Tibial artery (tissue), 4 donors: Measurements from ENCODE around the gene AIP.

Experiments used
- DNase-seq, 2 donors: peaks; one replicate each; pipeline ENCODE4 v3.0.0-alpha.2; 2019
- H3K27ac ChIP-seq, 2 donors: fragments of 200-600 bp; sonication (generic) in 1 of 2; 1 replicate in 1 of 2; 2 replicates in 1 of 2; pipeline ENCODE4 v1.5.1; 2018 to 2019; ENCODE audit warnings: mild to moderate bottlenecking in 1 of 2
- H3K27me3 ChIP-seq, 2 donors: fragments of 200-600 bp; sonication (generic) in 1 of 2; one replicate each; pipeline versions ENCODE4 v1.5.1 to v1.6.0; 2016 to 2019
- H3K36me3 ChIP-seq, 3 donors: fragments of 200-600 bp; sonication (generic) in 2 of 3; one replicate each; pipeline ENCODE4 v1.5.1; 2016 to 2019; ENCODE audit warnings: mild to moderate bottlenecking in 2 of 3
- H3K4me1 ChIP-seq, 4 donors: fragments of 200-600 bp; sonication (generic) in 2 of 4; 1 replicate in 3 of 4; 2 replicates in 1 of 4; pipeline ENCODE4 v1.5.1; 2016 to 2019
- H3K4me3 ChIP-seq, 2 donors: fragments of 200-600 bp; sonication (generic) in 1 of 2; 1 replicate in 1 of 2; 2 replicates in 1 of 2; pipeline ENCODE4 v1.5.1; 2018 to 2019; ENCODE audit warnings: mild to moderate bottlenecking in 2 of 2
- H3K9me3 ChIP-seq, 3 donors: fragments of 200-600 bp; sonication (generic) in 1 of 3; one replicate each; pipeline ENCODE4 v1.5.1; 2016 to 2019
- CTCF ChIP-seq, 2 experiments: fragments of 200-600 bp in 1 of 2; fragments of 450-650 bp in 1 of 2; IDR thresholded peaks; one replicate each; pipeline ENCODE4 v1.5.1; 2017 to 2019; ENCODE audit warnings: antibody characterized with exemption in 2 of 2, mild to moderate bottlenecking in 1 of 2, moderate library complexity in 1 of 2
- intact Hi-C: fragments of 100-400 bp; cut with DNase I; formaldehyde crosslinking; loops from one replicate; pipeline ENCODE4 v1.15.0; 2023; ENCODE audit warnings: low total_unique reads

AIP gene

GRCh38 chr11:67482827-67483798, at the start of gene AIP:
AIP (plus strand) TSS chr11:67483026; CDS start chr11:67483159, 133 bp downstream.
- H3K36me3 ChIP-seq = peaks cover 10 to 20% (median 14%) of the 10 kb centered on the region in 3 donors
- peak in 1 of 2 experiments; percentile 45 for TF ChIP-seq CTCF (IDR thresholded peaks at IDR 0.05)
- intact Hi-C loops = no loop called here
- peaks cover 0 to 31% (median 18%) of the 10 kb centered on the region in 4 donors for H3K4me1 ChIP-seq
- H3K27me3 ChIP-seq = no peaks in the 10 kb centered on the region
- no peaks in the 10 kb centered on the region for H3K9me3 ChIP-seq
- peak within 1 kb of the TSS; percentile 56 to 70 for H3K4me3 ChIP-seq
- H3K27ac ChIP-seq = peak within 1 kb of the TSS; percentile 83 to 91
- DNase-seq = peak; percentile 97 to 99

GRCh38 chr11:67433536-67434394, 49.1 kb upstream of the AIP start:
- no peaks in the 10 kb centered on the region for H3K27me3 ChIP-seq
- no peak overlapping the region for H3K27ac ChIP-seq
- TF ChIP-seq CTCF (IDR thresholded peaks at IDR 0.05) = no peak
- DNase-seq = no peak
- H3K36me3 ChIP-seq = peaks cover 34 to 90% (median 75%) of the 10 kb centered on the region in 3 donors
- peaks cover 0 to 35% (median 25%) of the 10 kb centered on the region in 4 donors for H3K4me1 ChIP-seq
- intact Hi-C loops = no loop called here
- no peaks in the 10 kb centered on the region for H3K9me3 ChIP-seq
- H3K4me3 ChIP-seq = no peak overlapping the region

- DNase-seq = no peak
- peaks cover 34 to 95% (median 76%) of the 10 kb centered on the region in 3 donors for H3K36me3 ChIP-seq
- intact Hi-C loops = no loop called here
- H3K27ac ChIP-seq = peak overlapping the region in 1 of 2 donors; percentile 71
- H3K4me1 ChIP-seq = peaks cover 0 to 33% (median 20%) of the 10 kb centered on the region in 4 donors
- no peaks in the 10 kb centered on the region for H3K27me3 ChIP-seq
- TF ChIP-seq CTCF (IDR thresholded peaks at IDR 0.05) = no peak
- H3K9me3 ChIP-seq = no peaks in the 10 kb centered on the region
- H3K4me3 ChIP-seq = no peak overlapping the region
Measured at GRCh38 chr11:67434395-67434881, 48.4 kb upstream of the AIP start.

- DNase-seq = no peak
- no peak for TF ChIP-seq CTCF (IDR thresholded peaks at IDR 0.05)
- H3K27me3 ChIP-seq = no peaks in the 10 kb centered on the region
- no peak overlapping the region for H3K4me3 ChIP-seq
- H3K36me3 ChIP-seq = peaks cover 33 to 99% (median 81%) of the 10 kb centered on the region in 3 donors
- H3K4me1 ChIP-seq = peaks cover 0 to 33% (median 18%) of the 10 kb centered on the region in 4 donors
- intact Hi-C loops = no loop called here
- peak overlapping the region; percentile 60 to 71 for H3K27ac ChIP-seq
- no peaks in the 10 kb centered on the region for H3K9me3 ChIP-seq
Measured at GRCh38 chr11:67435031-67435726, 47.6 kb upstream of the AIP start.
